Right lung (tissue), 5 donors: ENCODE measurements around the gene BTBD9. TPM values are rescaled to one million over a fixed set of nuclear protein-coding genes. Genes with fewer than 3 reads are reported as not detected.

ENCODE experiments used
- DNase-seq, 2 donors: peaks; one replicate each; pipeline ENCODE4 v3.0.0-alpha.2; 2013
- polyA plus RNA-seq, 5 donors: library from polyadenylated mRNA; unstranded; fragments of 120-200 nt; gene quantifications; one replicate each; pipeline versions ENCODE4 v1.2.1 to v1.2.3, GENCODE V29; 2013; ENCODE audit warnings: inconsistent platforms in 1 of 5, low replicate concordance in 1 of 5; ENCODE audit not compliant: insufficient read length in 5 of 5, insufficient read depth in 1 of 5

The BTBD9 gene
- polyA plus RNA-seq, 5 donors: 12.3 to 16.6 (median 14.2) TPM

DNA sequence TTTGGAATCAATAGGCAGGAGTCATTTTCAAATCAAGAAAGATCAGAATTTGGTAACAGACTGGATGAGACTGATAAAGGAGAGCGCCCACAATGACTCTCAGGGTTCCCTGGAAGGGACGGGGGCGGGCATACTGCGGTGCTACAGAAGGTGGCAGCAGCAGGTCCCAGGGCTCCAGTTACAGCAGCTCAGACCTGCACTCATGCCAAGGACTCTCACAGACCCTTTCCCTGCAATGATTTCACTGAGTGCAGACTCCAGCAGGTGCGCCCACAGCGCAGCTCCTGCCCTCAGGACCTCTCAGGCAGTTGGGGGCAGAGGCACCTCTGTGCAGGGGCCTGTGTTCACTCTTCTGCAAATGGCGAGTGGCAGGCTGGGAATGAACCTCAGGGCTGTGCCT is 460.4 kb downstream of the BTBD9 start:
- DNase-seq: no peak

DNA sequence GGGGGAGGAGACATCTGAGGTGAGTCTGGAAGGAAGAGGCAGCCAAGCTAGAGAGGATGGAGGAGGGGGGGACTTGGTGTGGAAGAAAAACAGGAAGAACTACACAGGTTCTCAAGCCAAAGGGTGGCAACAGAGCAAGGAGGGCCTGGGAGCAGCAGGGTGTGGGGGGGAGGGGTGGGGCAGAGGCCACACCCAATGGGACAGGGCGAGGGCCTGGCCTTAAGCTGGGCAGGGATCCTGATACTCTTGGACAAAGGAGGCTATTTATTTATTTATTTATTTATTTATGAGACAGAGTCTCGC is 461.2 kb downstream of the BTBD9 start:
- DNase-seq: no peak

DNA sequence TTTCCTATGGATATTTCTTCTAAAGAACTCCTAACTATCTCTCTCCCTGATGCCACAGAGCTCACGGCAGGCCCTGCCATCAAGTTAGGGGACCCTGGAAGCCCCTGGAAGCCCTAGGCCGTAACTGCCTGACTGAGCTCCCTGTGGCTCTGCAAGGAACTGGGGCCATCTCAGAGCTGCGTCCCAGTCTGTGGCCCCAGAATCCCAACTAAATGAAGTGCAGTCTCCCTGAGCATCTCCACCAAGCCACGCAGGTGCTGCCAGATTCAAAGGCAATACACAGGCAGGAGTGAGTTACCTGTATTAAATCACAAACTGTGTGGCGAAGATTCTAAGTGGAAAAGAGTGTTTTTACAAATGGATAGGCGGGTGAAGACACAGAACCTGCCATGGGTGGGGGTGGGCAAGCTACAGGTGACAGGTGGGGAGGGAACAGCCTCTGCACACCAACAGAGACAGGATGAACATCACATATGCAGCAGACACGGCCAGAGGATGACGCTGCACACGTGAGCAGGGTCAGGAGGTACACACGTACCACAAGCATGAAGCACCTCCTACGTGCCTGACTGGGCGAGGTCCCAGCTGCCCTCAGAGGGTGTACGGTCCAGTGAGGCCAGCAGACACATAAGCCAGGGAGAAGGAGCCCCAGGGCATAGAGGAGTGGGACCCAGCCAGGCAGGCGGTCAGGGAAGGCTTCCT is 461.7 kb downstream of the BTBD9 start:
- no peak for DNase-seq

GRCh38 chr6:38176797-38177751 is 462.7 kb downstream of the BTBD9 start:
- DNase-seq: no peak

- DNase-seq: no peak
These were observed 463.9 kb downstream of the BTBD9 start for GRCh38 chr6:38175786-38176185.

- no peak for DNase-seq
These were observed 464.8 kb downstream of the BTBD9 start for GRCh38 chr6:38174806-38175495.

- DNase-seq: no peak
These were observed 465.4 kb downstream of the BTBD9 start for GRCh38 chr6:38174315-38174714.

GRCh38 chr6:38173909-38174308 is 465.8 kb downstream of the BTBD9 start:
- no peak for DNase-seq

GRCh38 chr6:38172739-38173410 is 466.9 kb downstream of the BTBD9 start:
- DNase-seq: no peak

GRCh38 chr6:38171997-38172738 is 467.6 kb downstream of the BTBD9 start:
- DNase-seq: no peak

DNA sequence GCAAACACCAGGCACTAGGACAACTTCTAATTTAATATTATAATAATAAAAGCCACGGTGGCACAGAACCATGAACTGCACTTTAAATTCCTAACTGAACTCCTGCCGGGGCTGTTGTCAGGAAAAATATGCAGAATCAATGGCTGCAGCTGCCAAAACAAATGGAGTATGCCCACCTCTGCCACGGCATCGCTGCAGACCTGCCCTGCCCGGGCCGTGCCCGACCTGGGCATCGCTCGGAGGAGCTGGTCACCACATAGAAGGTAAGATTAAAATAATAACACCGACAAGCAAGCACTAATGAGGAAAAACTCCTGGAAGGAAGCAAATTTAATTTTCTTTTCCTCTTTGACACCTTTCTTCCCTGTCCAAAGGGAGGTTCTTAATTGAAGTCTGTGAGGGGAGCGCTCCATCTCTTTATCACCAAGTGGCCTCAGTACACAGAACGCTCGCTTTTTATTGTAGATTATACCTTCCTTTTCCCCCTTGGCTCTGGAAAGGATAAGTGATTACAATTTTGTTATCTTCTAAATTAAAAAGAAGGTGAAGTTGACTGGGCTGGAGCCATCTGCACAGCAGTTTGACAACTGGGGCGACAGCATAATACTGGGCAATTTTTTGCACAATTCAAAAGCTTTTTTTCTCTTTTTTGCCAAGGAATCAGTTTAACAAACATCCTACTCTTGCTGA is 468.9 kb downstream of the BTBD9 start:
- no peak for DNase-seq

GRCh38 chr6:38169977-38170526 is 469.7 kb downstream of the BTBD9 start:
- no peak for DNase-seq

DNA sequence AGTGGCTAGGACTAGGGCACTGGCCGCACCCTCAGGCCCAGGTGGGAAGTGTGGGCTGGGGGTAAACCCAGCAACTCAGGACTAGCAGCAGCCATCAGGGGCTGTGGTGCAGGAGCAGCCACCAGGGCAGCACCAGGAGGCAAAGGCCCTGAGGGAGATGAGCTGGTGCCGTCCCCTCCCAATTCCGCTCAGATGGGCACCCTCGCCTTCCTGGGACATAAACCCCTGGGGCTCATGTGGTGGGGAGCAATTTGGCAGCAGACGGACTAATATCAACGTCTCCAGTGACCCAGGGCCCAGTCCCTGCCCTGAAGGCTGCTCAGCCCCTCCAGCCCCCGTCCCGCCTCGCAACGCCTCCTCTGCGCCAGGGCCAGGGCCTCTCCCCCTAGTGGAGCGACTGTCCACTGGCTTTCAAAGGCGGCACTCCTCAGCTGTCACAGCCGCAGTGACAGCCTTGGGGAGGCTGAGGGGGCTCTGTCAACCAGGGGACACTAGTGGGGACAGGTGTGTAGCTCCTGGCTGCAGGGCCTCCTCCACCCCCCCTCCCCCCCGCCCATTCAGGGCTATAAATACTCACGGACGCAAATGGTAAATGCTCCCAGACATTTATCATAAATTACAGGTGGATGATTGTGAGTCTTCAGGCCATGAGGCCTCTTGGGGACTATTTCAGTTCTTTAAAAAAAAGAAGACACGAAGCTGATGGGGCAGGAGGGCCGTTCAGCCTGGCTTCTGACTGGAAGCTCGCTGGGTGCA is 470.3 kb downstream of the BTBD9 start:
- DNase-seq: no peak

- no peak for DNase-seq
These were observed 471.0 kb downstream of the BTBD9 start for GRCh38 chr6:38168699-38169098.

- no peak for DNase-seq
These were observed 471.6 kb downstream of the BTBD9 start for GRCh38 chr6:38168126-38168525.

DNA sequence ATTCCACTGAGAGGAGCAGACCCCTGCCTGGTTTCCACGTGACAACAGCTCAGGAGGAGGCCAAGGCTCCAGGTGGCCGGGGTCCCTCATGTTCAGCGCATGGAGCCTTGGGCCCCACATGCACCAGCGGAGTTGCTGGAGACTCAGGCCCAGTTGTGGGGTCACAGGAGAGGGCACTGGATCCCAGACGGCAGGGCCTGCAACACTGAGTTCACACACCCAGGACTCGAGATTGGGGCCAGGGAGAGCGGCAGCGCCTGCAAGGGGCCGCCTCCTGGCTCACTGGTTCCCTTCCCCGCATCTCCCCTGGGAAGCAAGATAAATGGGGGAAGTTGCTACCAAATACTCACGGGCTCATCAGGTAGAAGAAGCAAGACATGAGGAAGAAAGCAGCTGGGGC is 472.1 kb downstream of the BTBD9 start:
- no peak for DNase-seq

DNA sequence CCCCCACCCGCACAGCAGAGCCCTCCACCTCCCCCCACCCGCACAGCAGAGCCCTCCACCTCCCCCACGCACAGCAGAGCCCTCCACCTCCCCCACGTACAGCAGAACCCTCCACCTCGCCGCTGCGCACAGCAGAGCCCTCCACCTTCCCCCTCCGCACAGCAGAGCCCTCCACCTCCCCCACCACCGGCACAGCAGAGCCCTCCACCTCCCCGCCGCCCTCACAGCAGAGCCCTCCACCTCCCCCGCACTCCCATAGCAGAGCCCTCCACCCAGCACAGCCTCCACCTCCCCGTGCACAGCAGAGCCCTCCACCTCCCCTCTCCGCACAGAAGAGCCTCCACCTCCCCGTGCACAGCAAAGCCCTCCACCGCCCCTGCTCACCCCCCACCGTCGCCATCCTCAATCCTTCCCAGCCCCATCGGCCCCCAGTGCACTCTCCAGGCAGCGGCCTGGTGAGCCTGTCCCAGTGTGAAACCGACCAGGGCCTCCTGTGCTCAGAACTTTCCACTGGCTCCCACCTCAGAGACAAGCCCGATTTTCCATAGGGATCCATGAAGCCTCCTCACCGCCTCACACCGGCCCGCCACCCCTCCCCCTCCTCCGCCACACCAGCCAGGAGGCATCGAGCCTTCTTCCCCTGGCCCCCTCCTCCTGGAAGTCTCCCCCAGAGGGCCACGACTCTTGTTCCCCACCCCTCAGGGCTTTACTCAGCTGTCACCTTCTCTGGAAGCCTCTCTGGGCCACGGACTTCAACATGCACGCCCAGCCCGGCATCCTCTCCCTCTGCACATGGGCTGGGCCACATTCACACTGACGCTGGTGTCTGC is 473.1 kb downstream of the BTBD9 start:
- no peak for DNase-seq

- no peak for DNase-seq
These were observed 475.0 kb downstream of the BTBD9 start for GRCh38 chr6:38164671-38165108.

GRCh38 chr6:38164131-38164481 is 475.6 kb downstream of the BTBD9 start:
- no peak for DNase-seq
